Body of pancreas (tissue), 4 donors: ENCODE data around the gene DUSP12. TPM values are rescaled to one million over a fixed set of nuclear protein-coding genes. Genes with fewer than 3 reads are reported as not detected.

Experiments
- ATAC-seq: fragments of 150-250 bp; one replicate; pipeline ENCODE4 v1.9.1; 2016
- DNase-seq, 4 donors: peaks; one replicate each; pipeline ENCODE4 v3.0.0-alpha.2; 2019
- H3K27ac ChIP-seq, 4 donors: fragments of 200-600 bp; sonication (generic); 1 replicate in 3 of 4; 2 replicates in 1 of 4; pipeline versions ENCODE4 v1.5.1 to v1.6.1; 2016 to 2019; ENCODE audit warnings: mild to moderate bottlenecking in 1 of 4, mixed read lengths in 1 of 4, moderate library complexity in 1 of 4
- H3K27me3 ChIP-seq, 2 donors: fragments of 200-600 bp; sonication (generic); one replicate each; pipeline ENCODE4 v1.6.0; 2016; ENCODE audit warnings: mild to moderate bottlenecking in 1 of 2
- H3K36me3 ChIP-seq, 2 donors: fragments of 200-600 bp; sonication (generic); replicated peaks in 1 of 2; 2 replicates each; pipeline ENCODE4 v1.5.1; 2016; ENCODE audit warnings: low read depth in 2 of 2; ENCODE audit not compliant: insufficient read depth in 1 of 2
- H3K4me1 ChIP-seq: fragments of 200-600 bp; sonication (generic); one replicate; pipeline ENCODE4 v1.6.0; 2016
- H3K4me3 ChIP-seq, 2 donors: fragments of 200-600 bp; sonication (generic); 1 replicate in 1 of 2; 2 replicates in 1 of 2; pipeline ENCODE4 v1.5.1; 2016 to 2019
- H3K9me3 ChIP-seq, 3 donors: fragments of 200-600 bp; sonication (generic); 1 replicate in 2 of 3; 2 replicates in 1 of 3; pipeline ENCODE4 v1.5.1; 2016
- CTCF ChIP-seq, 7 experiments: fragments of 450-650 bp in 4 of 7; fragments of 200-600 bp in 3 of 7; sonication (generic) in 3 of 7; IDR thresholded peaks; one replicate each; pipeline ENCODE4 v1.5.1; 2016 to 2019; ENCODE audit warnings: antibody characterized with exemption in 7 of 7
- POLR2A ChIP-seq, 3 donors: fragments of 450-650 bp; IDR thresholded peaks; one replicate each; pipeline ENCODE4 v1.6.1; 2016; ENCODE audit warnings: antibody characterized with exemption in 3 of 3, mild to moderate bottlenecking in 2 of 3
- WGBS, 2 donors: methylation state at CpG; one replicate each; pipeline ENCODE4 v1.1.5; 2017; 5-methylcytosine and 5-hydroxymethylcytosine counted together
- intact Hi-C: fragments of 100-400 bp; cut with DNase I; formaldehyde crosslinking; loops from one replicate; pipeline ENCODE4 v1.15.1; 2023
- total RNA-seq, 2 donors: library from RNA; depleted of rRNA; stranded (reverse); fragments of >200 nt; gene quantifications; one replicate each; pipeline ENCODE4 v1.1.0, GENCODE V29; 2016

DUSP12 gene
- total RNA-seq, 2 donors from 2014 or later: 8.2 to 23.3 TPM

GRCh38 chr1:161706482-161707347 lies 42.9 kb upstream of the DUSP12 start, which contains the start of gene FCRLA:
Gene FCRLA, plus strand, starts transcription at chr1:161707229. Its CDS starts 36 bp downstream, at chr1:161707265.
- intact Hi-C loops: no loop called here
- Histone ChIP-seq H3K9me3 (no peaks in the 10 kb centered on the region), H3K27me3 (no peaks in the 10 kb centered on the region), H3K4me1 (no peaks in the 10 kb centered on the region), H3K36me3 (no peaks in the 10 kb centered on the region), H3K4me3 (no peak within 1 kb of the TSS), H3K27ac (no peak within 1 kb of the TSS)
- ATAC-seq: no peak
- no peak for DNase-seq
- no peak for TF ChIP-seq POLR2A (IDR thresholded peaks at IDR 0.05)
- no peak for TF ChIP-seq CTCF (IDR thresholded peaks at IDR 0.05)
- 53 to 58% methylated on average over 4 of the region's 4 CpGs for WGBS, 2 donors

GRCh38 chr1:161707503-161707902 lies 42.1 kb upstream of the DUSP12 start:
- Histone ChIP-seq H3K36me3 (no peaks in the 10 kb centered on the region), H3K27me3 (no peaks in the 10 kb centered on the region), H3K4me1 (no peaks in the 10 kb centered on the region), H3K9me3 (no peaks in the 10 kb centered on the region), H3K27ac (no peak overlapping the region), H3K4me3 (no peak overlapping the region)
- TF ChIP-seq POLR2A (IDR thresholded peaks at IDR 0.05): no peak
- TF ChIP-seq CTCF (IDR thresholded peaks at IDR 0.05): no peak
- ATAC-seq: no peak
- 72 to 79% methylated on average over 2 of the region's 2 CpGs for WGBS, 2 donors
- intact Hi-C loops: no loop called here
- DNase-seq: no peak

GRCh38 chr1:161709373-161709772 lies 40.2 kb upstream of the DUSP12 start:
- WGBS, 2 donors: 62 to 66% methylated on average over 4 of the region's 4 CpGs

GRCh38 chr1:161710560-161710959 lies 39.0 kb upstream of the DUSP12 start:
- ATAC-seq (no peak), DNase-seq (no peak)
- Histone ChIP-seq H3K27ac (no peak overlapping the region), H3K4me1 (no peaks in the 10 kb centered on the region), H3K4me3 (no peak overlapping the region), H3K27me3 (no peaks in the 10 kb centered on the region), H3K36me3 (no peaks in the 10 kb centered on the region), H3K9me3 (no peaks in the 10 kb centered on the region)
- intact Hi-C loops: no loop called here
- TF ChIP-seq CTCF (IDR thresholded peaks at IDR 0.05) (no peak), POLR2A (IDR thresholded peaks at IDR 0.05) (no peak)
- WGBS, 2 donors: 59% methylated on average over 4 of the region's 4 CpGs

More at GRCh38 chr1:161709373-161709772, 40.2 kb upstream of the DUSP12 start:
- ATAC-seq (no peak), DNase-seq (no peak)
- no peaks in the 10 kb centered on the region for H3K27me3 ChIP-seq
- no peak overlapping the region for H3K4me3 ChIP-seq
- no peaks in the 10 kb centered on the region for H3K4me1 ChIP-seq
- no peak overlapping the region for H3K27ac ChIP-seq
- no peaks in the 10 kb centered on the region for H3K9me3 ChIP-seq
- H3K36me3 ChIP-seq: no peaks in the 10 kb centered on the region
- intact Hi-C loops: no loop called here
- TF ChIP-seq CTCF (IDR thresholded peaks at IDR 0.05): no peak
- TF ChIP-seq POLR2A (IDR thresholded peaks at IDR 0.05): no peak
